DND-41 (cell line): Measurements from ENCODE around the gene ITSN1.

Source experiments
- EZH2 ChIP-seq: IDR thresholded peaks from 3 replicates; pipeline ENCODE4 v1.6.1; 2012; ENCODE audit warnings: borderline replicate concordance, low read depth, mild to moderate bottlenecking, moderate library complexity, low read length, inconsistent platforms; ENCODE audit not compliant: severe bottlenecking
- TF ChIP-seq, protein P1 (sequence below): IDR thresholded peaks from 2 replicates; pipeline ENCODE4 v1.5.1; 2012; ENCODE audit warnings: borderline replicate concordance, low read length, moderate library complexity, mild to moderate bottlenecking; ENCODE audit not compliant: poor library complexity, severe bottlenecking; ENCODE audit errors: extremely low read depth

DNA sequence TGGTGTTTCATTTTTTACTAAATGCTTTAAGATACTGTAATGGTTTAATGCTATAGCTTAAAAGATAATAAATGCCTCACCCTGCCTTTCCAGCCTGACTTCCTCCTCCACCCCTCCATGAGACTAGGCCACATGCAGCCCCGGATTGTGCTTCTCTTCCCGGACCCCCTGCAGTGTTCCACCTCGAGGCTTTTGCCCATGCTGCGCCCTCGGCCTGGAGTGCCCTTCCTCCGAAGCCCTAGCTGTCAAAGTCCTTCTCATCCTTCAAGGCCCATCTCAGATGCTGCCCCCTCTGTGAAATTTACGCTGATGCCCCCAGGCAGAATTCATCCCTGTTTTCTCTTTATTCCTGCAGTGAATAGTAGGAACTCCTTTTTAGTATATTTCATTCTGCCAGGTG is 174.8 kb downstream of the ITSN1 start:
- TF ChIP-seq, protein P1, sequence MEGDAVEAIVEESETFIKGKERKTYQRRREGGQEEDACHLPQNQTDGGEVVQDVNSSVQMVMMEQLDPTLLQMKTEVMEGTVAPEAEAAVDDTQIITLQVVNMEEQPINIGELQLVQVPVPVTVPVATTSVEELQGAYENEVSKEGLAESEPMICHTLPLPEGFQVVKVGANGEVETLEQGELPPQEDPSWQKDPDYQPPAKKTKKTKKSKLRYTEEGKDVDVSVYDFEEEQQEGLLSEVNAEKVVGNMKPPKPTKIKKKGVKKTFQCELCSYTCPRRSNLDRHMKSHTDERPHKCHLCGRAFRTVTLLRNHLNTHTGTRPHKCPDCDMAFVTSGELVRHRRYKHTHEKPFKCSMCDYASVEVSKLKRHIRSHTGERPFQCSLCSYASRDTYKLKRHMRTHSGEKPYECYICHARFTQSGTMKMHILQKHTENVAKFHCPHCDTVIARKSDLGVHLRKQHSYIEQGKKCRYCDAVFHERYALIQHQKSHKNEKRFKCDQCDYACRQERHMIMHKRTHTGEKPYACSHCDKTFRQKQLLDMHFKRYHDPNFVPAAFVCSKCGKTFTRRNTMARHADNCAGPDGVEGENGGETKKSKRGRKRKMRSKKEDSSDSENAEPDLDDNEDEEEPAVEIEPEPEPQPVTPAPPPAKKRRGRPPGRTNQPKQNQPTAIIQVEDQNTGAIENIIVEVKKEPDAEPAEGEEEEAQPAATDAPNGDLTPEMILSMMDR: no peak
- TF ChIP-seq EZH2: no peak
